OCI-LY1 (cell line): ENCODE measurements around the gene HERPUD1.
"Not testable (repeated sequence)": the region's sequence is repeated elsewhere in the genome, so short reads cannot be mapped to it uniquely, and the experiment has no call there.

Source experiments
- H2AFZ ChIP-seq: fragments of 200-600 bp; sonication (generic), shearing (Covaris generic); 2 replicates; pipeline ENCODE4 v1.6.0; 2014; ENCODE audit warnings: antibody characterized with exemption, mild to moderate bottlenecking, low read length
- H3F3A ChIP-seq: fragments of 200-600 bp; sonication (generic), shearing (Covaris generic); 2 replicates; pipeline ENCODE4 v1.6.0; 2014; ENCODE audit warnings: mild to moderate bottlenecking, antibody characterized with exemption, low read length, moderate library complexity; ENCODE audit not compliant: insufficient read depth
- H3K27ac ChIP-seq: fragments of 200-600 bp; sonication (generic); 2 replicates; pipeline ENCODE4 v1.5.1; 2014; ENCODE audit warnings: low read length, mixed run types, mild to moderate bottlenecking, low read depth; ENCODE audit not compliant: poor library complexity, severe bottlenecking
- H3K27me3 ChIP-seq: fragments of 200-600 bp; sonication (generic); 2 replicates; pipeline ENCODE4 v1.6.0; 2014; ENCODE audit warnings: antibody characterized with exemption, mild to moderate bottlenecking, low read length, moderate library complexity; ENCODE audit not compliant: insufficient read depth
- H3K36me3 ChIP-seq: fragments of 200-600 bp; sonication (generic); 2 replicates; pipeline ENCODE4 v1.6.1; 2014; ENCODE audit warnings: mild to moderate bottlenecking, antibody characterized with exemption, low read length, moderate library complexity, mixed read lengths; ENCODE audit not compliant: insufficient read depth
- H3K4me1 ChIP-seq: fragments of 200-600 bp; sonication (generic); 2 replicates; pipeline ENCODE4 v1.5.1; 2014; ENCODE audit warnings: mild to moderate bottlenecking, low read length, moderate library complexity; ENCODE audit not compliant: insufficient read depth, severe bottlenecking
- H3K4me2 ChIP-seq: fragments of 200-600 bp; sonication (generic), shearing (Covaris generic); 2 replicates; pipeline ENCODE4 v1.6.1; 2014; ENCODE audit warnings: low read length
- H3K4me3 ChIP-seq: fragments of 200-600 bp; sonication (generic); 2 replicates; pipeline ENCODE4 v1.5.1; 2014; ENCODE audit warnings: low read length, low read depth, mild to moderate bottlenecking, mixed read lengths; ENCODE audit not compliant: poor library complexity, severe bottlenecking
- H3K79me2 ChIP-seq: fragments of 200-600 bp; shearing (Covaris generic); 2 replicates; pipeline ENCODE4 v1.6.1; 2016; ENCODE audit warnings: mixed run types, low read length, mixed read lengths; ENCODE audit not compliant: insufficient read depth
- H3K9ac ChIP-seq: fragments of 200-600 bp; sonication (generic), shearing (Covaris generic); 2 replicates; pipeline ENCODE4 v1.6.1; 2014; ENCODE audit warnings: mild to moderate bottlenecking, low read length, mixed read lengths
- H3K9me2 ChIP-seq: fragments of 200-600 bp; sonication (generic), shearing (Covaris generic); 2 replicates; pipeline ENCODE4 v1.6.1; 2014; ENCODE audit warnings: low read depth, mild to moderate bottlenecking, low read length, mixed read lengths
- H3K9me3 ChIP-seq: fragments of 200-600 bp; shearing (Covaris generic); 2 replicates; pipeline ENCODE4 v1.6.1; 2014; ENCODE audit warnings: low read length, mixed read lengths
- H4K20me1 ChIP-seq: fragments of 200-600 bp; sonication (generic), shearing (Covaris generic); 2 replicates; pipeline ENCODE4 v1.6.0; 2016; ENCODE audit warnings: mild to moderate bottlenecking, low read length; ENCODE audit not compliant: insufficient read depth
- EZH2 ChIP-seq: fragments of 200-600 bp; sonication (generic), shearing (Covaris generic); IDR thresholded peaks from 2 replicates; pipeline ENCODE4 v1.8.0; 2017; ENCODE audit warnings: borderline replicate concordance, mixed run types, mild to moderate bottlenecking, antibody characterized with exemption, low read length, moderate library complexity, mixed read lengths
- TF ChIP-seq, protein P1 (sequence below): fragments of 200-600 bp; sonication (generic), shearing (Covaris generic); IDR thresholded peaks from 2 replicates; pipeline ENCODE4 v1.5.1; 2017; ENCODE audit warnings: mild to moderate bottlenecking, antibody characterized with exemption, low read length, moderate library complexity, mixed read lengths

The HERPUD1 gene

DNA sequence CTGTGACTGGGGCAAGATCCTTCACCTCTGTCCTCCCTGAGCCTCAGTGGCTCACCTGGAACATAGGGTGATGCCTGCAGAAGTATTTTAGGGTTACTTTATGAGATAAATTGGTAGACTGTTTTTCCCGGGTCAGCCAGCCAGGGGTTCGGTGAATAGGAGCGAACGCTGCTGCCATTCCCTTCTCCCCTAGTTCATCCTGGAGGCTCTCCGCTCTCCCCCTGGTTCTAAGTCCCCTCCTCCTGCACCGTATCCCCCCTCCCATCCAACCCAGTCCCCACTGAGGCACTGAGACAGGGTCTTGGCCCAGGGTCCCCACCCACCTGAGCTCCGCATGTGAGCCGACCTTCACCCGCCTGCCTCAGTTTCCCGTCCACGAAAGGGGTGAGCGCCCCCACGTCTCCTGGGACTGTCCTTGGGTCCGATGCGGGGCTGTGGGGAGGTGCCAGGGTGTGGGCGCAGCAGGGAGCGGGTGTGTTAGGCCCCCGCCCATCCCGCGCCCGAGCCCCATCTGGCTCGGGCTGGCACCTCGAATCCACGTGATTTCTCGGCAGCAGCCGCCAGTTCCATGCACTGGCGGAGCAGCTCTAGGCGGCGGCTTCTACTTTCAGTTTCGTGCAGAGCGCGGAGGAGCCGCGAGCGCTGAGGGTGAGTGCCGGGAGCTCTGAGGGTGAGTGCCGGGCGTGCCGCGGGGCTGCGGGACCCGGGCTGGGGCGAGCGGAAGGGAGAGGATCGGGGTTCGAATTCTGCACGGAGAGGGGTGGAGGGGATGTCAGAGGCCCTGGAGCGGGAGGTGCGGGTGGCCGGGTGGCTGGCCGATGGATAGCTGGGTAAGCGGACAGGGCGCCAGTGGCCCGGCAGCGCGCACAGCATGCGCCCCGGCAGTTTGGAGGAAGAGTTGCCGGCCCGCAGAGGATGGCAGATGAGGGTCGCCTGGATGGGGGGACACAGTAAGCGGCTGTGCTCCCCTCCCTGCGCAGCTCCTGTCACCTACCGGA, 57.3 kb downstream of the HERPUD1 start, which contains the start of gene NLRC5:
Gene NLRC5, plus strand, starts transcription at position 610 of the 998 bp plus-strand sequence. CDS start 31,156 bp downstream, outside the sequence.
- Histone ChIP-seq H3K79me2 (no peaks in the 10 kb centered on the region), H3K27me3 (peaks cover 12% of the 10 kb centered on the region; the same call in 1 of the 2 replicates), H3K4me1 (peaks cover 15% of the 10 kb centered on the region), H3K9me2 (no peaks in the 10 kb centered on the region), H3K4me3 (peak within 1 kb of the TSS; percentile 64), H3K4me2 (peak within 1 kb of the TSS; percentile 75), H3K36me3 (no peaks in the 10 kb centered on the region), H4K20me1 (no peaks in the 10 kb centered on the region), H3K9me3 (no peaks in the 10 kb centered on the region), H3F3A (no peaks in the 10 kb centered on the region), H3K27ac (no peak within 1 kb of the TSS), H2AFZ (no peak within 1 kb of the TSS), H3K9ac (peak within 1 kb of the TSS; percentile 58)
- no peak for TF ChIP-seq EZH2
- TF ChIP-seq, protein P1, sequence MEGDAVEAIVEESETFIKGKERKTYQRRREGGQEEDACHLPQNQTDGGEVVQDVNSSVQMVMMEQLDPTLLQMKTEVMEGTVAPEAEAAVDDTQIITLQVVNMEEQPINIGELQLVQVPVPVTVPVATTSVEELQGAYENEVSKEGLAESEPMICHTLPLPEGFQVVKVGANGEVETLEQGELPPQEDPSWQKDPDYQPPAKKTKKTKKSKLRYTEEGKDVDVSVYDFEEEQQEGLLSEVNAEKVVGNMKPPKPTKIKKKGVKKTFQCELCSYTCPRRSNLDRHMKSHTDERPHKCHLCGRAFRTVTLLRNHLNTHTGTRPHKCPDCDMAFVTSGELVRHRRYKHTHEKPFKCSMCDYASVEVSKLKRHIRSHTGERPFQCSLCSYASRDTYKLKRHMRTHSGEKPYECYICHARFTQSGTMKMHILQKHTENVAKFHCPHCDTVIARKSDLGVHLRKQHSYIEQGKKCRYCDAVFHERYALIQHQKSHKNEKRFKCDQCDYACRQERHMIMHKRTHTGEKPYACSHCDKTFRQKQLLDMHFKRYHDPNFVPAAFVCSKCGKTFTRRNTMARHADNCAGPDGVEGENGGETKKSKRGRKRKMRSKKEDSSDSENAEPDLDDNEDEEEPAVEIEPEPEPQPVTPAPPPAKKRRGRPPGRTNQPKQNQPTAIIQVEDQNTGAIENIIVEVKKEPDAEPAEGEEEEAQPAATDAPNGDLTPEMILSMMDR, result no peak

DNA sequence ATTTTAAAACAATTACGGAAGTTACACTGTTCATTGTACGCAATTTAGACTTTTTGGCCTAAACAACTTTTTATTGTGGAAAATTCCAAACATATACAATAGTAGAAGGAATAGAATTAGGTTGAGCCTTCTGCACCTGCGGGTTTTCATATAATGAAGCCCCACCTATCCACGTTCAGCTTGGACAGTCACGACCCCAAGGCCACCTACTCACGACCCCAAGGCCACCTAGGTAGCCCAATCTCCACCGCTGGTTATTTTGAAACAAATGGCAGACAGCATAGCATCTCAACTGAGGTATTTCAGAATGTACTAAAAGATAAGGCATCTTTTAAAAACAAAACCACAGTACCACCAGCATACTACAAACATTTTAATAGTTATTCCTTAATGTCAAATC, 58.0 kb downstream of the HERPUD1 start:
- Histone ChIP-seq H3K27ac (no peak overlapping the region), H3K27me3 (peaks cover 12% of the 10 kb centered on the region; the same call in 1 of the 2 replicates), H2AFZ (no peak overlapping the region), H3K4me2 (peak overlapping the region; percentile 75), H3F3A (no peaks in the 10 kb centered on the region), H3K9me3 (no peaks in the 10 kb centered on the region), H3K9me2 (no peaks in the 10 kb centered on the region), H3K36me3 (no peaks in the 10 kb centered on the region), H3K4me3 (peak overlapping the region; percentile 64), H3K9ac (peak overlapping the region; percentile 58), H3K4me1 (peaks cover 15% of the 10 kb centered on the region), H3K79me2 (no peaks in the 10 kb centered on the region), H4K20me1 (no peaks in the 10 kb centered on the region)
- TF ChIP-seq, protein P1, result no peak
- TF ChIP-seq EZH2, result no peak

DNA sequence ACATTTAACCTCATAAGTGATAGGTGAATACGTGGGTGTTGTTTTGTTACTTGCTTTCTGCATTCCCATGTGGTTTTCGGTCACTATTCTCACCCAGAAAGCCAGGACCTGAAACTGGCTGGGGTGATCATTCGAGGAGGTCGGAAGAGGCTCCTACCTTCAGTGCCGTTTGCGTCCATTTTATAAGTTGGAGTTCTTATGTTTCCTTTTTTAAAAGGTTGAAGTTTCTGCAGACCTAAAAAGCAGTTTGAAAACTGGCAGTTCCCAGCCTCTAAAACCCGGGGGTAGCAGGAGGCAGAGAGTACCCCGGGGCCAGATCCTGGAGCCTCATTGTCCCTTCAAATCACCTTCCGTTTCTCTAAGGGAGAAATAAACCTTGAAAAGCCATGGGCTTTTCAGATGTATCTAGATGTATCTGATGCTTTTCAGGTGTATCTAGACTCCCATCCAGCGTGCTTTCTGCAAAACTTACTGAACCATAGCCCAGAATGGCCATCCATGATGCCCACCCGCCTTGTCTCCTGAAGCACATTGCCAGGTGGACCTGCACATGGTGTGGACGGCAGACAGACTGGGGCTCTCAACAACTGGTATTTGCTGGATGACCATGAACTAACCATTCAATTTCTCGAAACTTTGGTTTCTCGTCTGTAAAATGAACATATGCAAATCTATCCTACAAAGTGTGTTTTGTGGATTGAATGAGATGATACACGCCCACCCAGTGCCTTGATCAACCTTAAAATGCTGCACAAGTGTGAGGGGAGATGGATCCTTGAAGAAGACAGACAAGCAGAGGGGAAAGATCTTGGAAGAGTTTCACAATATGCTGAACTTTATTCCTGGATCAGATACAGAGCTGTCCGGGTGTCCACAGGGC, 58.7 kb downstream of the HERPUD1 start:
- peak overlapping the region; percentile 64 for H3K4me3 ChIP-seq
- H2AFZ ChIP-seq, result no peak overlapping the region
- H3K4me1 ChIP-seq, result peaks cover 15% of the 10 kb centered on the region
- H3F3A ChIP-seq, result no peaks in the 10 kb centered on the region
- H3K4me2 ChIP-seq, result peak overlapping the region; percentile 75
- no peaks in the 10 kb centered on the region for H3K9me3 ChIP-seq
- no peaks in the 10 kb centered on the region for H3K36me3 ChIP-seq
- TF ChIP-seq, protein P1, result no peak
- no peak for TF ChIP-seq EZH2
- no peaks in the 10 kb centered on the region for H3K79me2 ChIP-seq
- H4K20me1 ChIP-seq, result no peaks in the 10 kb centered on the region
- H3K27me3 ChIP-seq, result peaks cover 12% of the 10 kb centered on the region; the same call in 1 of the 2 replicates
- H3K9me2 ChIP-seq, result no peaks in the 10 kb centered on the region
- H3K27ac ChIP-seq, result no peak overlapping the region
- no peak overlapping the region for H3K9ac ChIP-seq

DNA sequence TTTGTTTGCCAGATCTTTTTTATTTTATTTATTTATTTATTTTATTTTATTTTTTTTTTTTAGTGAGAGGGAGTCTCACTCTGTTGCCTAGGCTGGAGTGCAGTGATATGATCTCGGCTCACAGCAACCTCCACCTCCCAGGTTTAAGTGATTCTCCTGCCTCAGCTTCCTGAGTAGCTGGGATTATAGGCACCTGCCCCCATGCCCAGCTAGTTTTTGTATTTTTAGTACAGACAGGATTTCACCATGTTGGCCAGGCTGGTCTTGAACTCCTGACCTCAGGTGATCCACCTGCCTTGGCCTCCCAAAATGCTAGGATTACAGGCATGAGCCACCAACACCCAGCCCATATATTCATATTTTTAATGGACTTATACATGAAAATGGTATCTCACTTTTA, 60.5 kb downstream of the HERPUD1 start:
- Histone ChIP-seq H3K4me1 (peaks cover 15% of the 10 kb centered on the region), H3K27me3 (peaks cover 12% of the 10 kb centered on the region; the same call in 1 of the 2 replicates)
- H3K79me2 ChIP-seq, H3K4me2 ChIP-seq, H3K36me3 ChIP-seq, H3F3A ChIP-seq, H2AFZ ChIP-seq, H3K9ac ChIP-seq, H4K20me1 ChIP-seq, H3K9me2 ChIP-seq, H3K27ac ChIP-seq, H3K9me3 ChIP-seq, H3K4me3 ChIP-seq: not testable (repeated sequence)
